Neural progenitor cell (in vitro differentiated cells): Measurements from ENCODE around the gene OPCML. TPM values are rescaled to one million over a fixed set of nuclear protein-coding genes. Genes with fewer than 3 reads are reported as not detected.

ENCODE experiments used
- DNase-seq: peaks from one replicate; pipeline ENCODE4 v3.0.0-alpha.2; 2016; ENCODE audit warnings: low spot score
- H2AFZ ChIP-seq: fragments of 200-600 bp; sonication (generic); replicated peaks from 2 replicates; pipeline ENCODE4 v1.6.1; 2016; ENCODE audit warnings: antibody characterized with exemption
- H3F3A ChIP-seq: fragments of 200-600 bp; sonication (generic); 2 replicates; pipeline ENCODE4 v1.6.1; 2016; ENCODE audit warnings: antibody characterized with exemption, low read depth
- H3K27ac ChIP-seq: fragments of 200-600 bp; sonication (generic); 2 replicates; pipeline ENCODE4 v1.5.1; 2016; ENCODE audit warnings: mild to moderate bottlenecking
- H3K27me3 ChIP-seq: fragments of 200-600 bp; sonication (generic); 2 replicates; pipeline ENCODE4 v1.6.1; 2016; ENCODE audit warnings: mild to moderate bottlenecking, moderate library complexity
- H3K36me3 ChIP-seq: fragments of 200-600 bp; sonication (generic); 2 replicates; pipeline ENCODE4 v1.5.1; 2016
- H3K4me1 ChIP-seq: fragments of 200-600 bp; sonication (generic); 2 replicates; pipeline ENCODE4 v1.6.1; 2016; ENCODE audit warnings: mixed run types
- H3K4me2 ChIP-seq: fragments of 200-600 bp; sonication (generic); 2 replicates; pipeline ENCODE4 v1.6.1; 2016
- H3K4me3 ChIP-seq: fragments of 200-600 bp; sonication (generic); 2 replicates; pipeline ENCODE4 v1.5.1; 2016
- H3K79me2 ChIP-seq: fragments of 200-600 bp; sonication (generic); 2 replicates; pipeline ENCODE4 v1.6.1; 2016; ENCODE audit warnings: low read depth
- H3K9ac ChIP-seq: fragments of 200-600 bp; sonication (generic); 2 replicates; pipeline ENCODE4 v1.6.1; 2016
- H3K9me3 ChIP-seq: fragments of 200-600 bp; sonication (generic); 2 replicates; pipeline ENCODE4 v1.5.1; 2016; ENCODE audit warnings: low read depth
- H4K20me1 ChIP-seq: fragments of 200-600 bp; sonication (generic); 2 replicates; pipeline ENCODE4 v1.6.1; 2016; ENCODE audit warnings: low read depth
- H3K27ac Mint-ChIP-seq: 3 replicates; pipeline ENCODE4 v1.8.0; 2021; ENCODE audit warnings: mixed read lengths
- H3K27me3 Mint-ChIP-seq: 2 replicates; pipeline ENCODE4 v1.8.0; 2022; ENCODE audit warnings: low read depth, mild to moderate bottlenecking, inconsistent platforms, moderate library complexity, mixed read lengths; ENCODE audit not compliant: insufficient read depth
- H3K36me3 Mint-ChIP-seq: 3 replicates; pipeline ENCODE4 v1.8.0; 2021; ENCODE audit warnings: mixed read lengths
- H3K4me1 Mint-ChIP-seq: 3 replicates; pipeline ENCODE4 v1.8.0; 2021; ENCODE audit warnings: mixed read lengths
- H3K4me3 Mint-ChIP-seq: 3 replicates; pipeline ENCODE4 v1.8.0; 2021; ENCODE audit warnings: mild to moderate bottlenecking, moderate library complexity, mixed read lengths
- H3K9me3 Mint-ChIP-seq: 3 replicates; pipeline ENCODE4 v1.8.0; 2020; ENCODE audit warnings: mixed read lengths
- EZH2 ChIP-seq: fragments of 200-600 bp; sonication (generic); IDR thresholded peaks from 2 replicates; pipeline ENCODE4 v1.6.1; 2017; ENCODE audit warnings: antibody characterized with exemption, mild to moderate bottlenecking, moderate library complexity
- EZH2phosphoT487 ChIP-seq: fragments of 200-600 bp; sonication (generic); IDR thresholded peaks from 2 replicates; pipeline ENCODE4 v1.6.1; 2017; ENCODE audit warnings: antibody characterized with exemption
- total RNA-seq: library from RNA; depleted of rRNA; stranded (reverse); fragments of >200 nt; gene quantifications from 2 replicates; pipeline ENCODE4 v1.2.3, GENCODE V29; 2015; ENCODE audit warnings: low replicate concordance
- TF ChIP-seq, protein P1 (sequence below): fragments of 200-600 bp; sonication (generic); IDR thresholded peaks from 2 replicates; pipeline ENCODE4 v1.5.1; 2017; ENCODE audit warnings: antibody characterized with exemption, mild to moderate bottlenecking

The OPCML gene
- total RNA-seq, 1 donor from 2014 or later: 0.02 TPM

DNA sequence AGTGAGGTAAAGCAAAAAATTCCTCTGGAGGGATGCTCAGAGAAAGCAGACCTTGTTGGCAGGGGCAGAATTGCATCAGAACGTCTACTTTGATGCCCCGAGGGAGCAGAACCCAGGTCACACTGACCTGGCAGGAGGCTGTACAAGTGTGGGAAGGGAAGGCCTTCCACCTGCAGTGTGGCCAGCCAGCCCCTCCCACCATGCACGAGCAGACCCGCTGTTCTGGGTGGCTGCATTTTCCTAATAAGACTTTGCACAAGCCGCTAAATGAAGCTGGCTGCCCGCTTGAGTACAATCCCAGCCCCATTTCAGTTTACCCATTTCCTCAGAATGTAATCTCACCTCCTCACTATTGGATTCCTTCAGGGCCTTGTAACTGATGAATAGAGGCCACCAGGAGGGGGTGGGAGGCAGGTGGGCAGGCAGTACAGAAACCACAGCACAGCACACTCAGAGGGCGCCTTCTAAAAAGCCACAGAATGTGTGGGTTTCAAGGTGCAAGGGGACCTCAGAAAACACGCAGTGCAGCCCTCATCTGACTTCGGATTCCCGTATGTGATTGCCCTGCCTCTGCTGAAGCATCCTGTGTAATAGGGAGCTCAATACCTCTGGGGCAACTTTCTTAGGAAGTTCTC lies 316.6 kb downstream of the OPCML start:
- TF ChIP-seq, protein P1, sequence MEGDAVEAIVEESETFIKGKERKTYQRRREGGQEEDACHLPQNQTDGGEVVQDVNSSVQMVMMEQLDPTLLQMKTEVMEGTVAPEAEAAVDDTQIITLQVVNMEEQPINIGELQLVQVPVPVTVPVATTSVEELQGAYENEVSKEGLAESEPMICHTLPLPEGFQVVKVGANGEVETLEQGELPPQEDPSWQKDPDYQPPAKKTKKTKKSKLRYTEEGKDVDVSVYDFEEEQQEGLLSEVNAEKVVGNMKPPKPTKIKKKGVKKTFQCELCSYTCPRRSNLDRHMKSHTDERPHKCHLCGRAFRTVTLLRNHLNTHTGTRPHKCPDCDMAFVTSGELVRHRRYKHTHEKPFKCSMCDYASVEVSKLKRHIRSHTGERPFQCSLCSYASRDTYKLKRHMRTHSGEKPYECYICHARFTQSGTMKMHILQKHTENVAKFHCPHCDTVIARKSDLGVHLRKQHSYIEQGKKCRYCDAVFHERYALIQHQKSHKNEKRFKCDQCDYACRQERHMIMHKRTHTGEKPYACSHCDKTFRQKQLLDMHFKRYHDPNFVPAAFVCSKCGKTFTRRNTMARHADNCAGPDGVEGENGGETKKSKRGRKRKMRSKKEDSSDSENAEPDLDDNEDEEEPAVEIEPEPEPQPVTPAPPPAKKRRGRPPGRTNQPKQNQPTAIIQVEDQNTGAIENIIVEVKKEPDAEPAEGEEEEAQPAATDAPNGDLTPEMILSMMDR: no peak
- no peak for TF ChIP-seq EZH2
- TF ChIP-seq EZH2phosphoT487: no peak
- Histone ChIP-seq H3F3A (no peaks in the 10 kb centered on the region), H3K27me3 (no peaks in the 10 kb centered on the region), H3K9me3 (no peaks in the 10 kb centered on the region), H3K9ac (no peak overlapping the region), H3K4me3 (no peak overlapping the region), H3K79me2 (no peaks in the 10 kb centered on the region), H3K4me1 (peaks cover 11% of the 10 kb centered on the region), H3K27ac (no peak overlapping the region), H3K36me3 (no peaks in the 10 kb centered on the region), H4K20me1 (no peaks in the 10 kb centered on the region), H3K4me2 (peak overlapping the region; percentile 32), H2AFZ (no peak overlapping the region)
- Mint-ChIP-seq H3K27ac (no peak overlapping the region), H3K4me3 (no peak overlapping the region), H3K9me3 (no peaks in the 10 kb centered on the region), H3K4me1 (peaks cover 13% of the 10 kb centered on the region), H3K27me3 (no peaks in the 10 kb centered on the region), H3K36me3 (no peaks in the 10 kb centered on the region)
- DNase-seq: peak; percentile 54

DNA sequence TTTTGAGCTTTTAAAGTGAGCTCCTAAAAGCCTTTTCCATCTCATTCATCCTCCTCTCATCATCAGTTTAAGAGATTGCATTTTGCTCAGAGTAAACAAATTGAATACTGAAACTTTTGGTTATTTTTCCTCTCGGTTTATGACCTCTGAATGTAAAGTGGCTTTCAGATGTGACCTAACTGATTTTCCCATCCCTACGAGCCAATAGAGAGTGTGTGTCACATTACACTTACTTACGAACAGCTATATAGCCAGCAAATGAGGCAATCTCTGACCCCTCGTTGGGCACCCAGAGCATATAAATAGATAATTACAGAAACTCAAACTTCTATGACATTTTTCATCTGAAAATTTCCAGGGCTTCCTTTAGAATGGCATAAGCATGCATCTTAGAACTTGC lies 317.7 kb downstream of the OPCML start:
- DNase-seq: no peak
- H3K9me3 ChIP-seq: no peaks in the 10 kb centered on the region
- H3K36me3 Mint-ChIP-seq: no peaks in the 10 kb centered on the region
- no peak overlapping the region for H3K4me3 ChIP-seq
- H3K4me2 ChIP-seq: no peak overlapping the region
- H3K9ac ChIP-seq: no peak overlapping the region
- H3K36me3 ChIP-seq: no peaks in the 10 kb centered on the region
- no peaks in the 10 kb centered on the region for H4K20me1 ChIP-seq
- no peaks in the 10 kb centered on the region for H3K27me3 Mint-ChIP-seq
- H3K79me2 ChIP-seq: no peaks in the 10 kb centered on the region
- no peaks in the 10 kb centered on the region for H3F3A ChIP-seq
- peaks cover 13% of the 10 kb centered on the region for H3K4me1 Mint-ChIP-seq
- H3K4me3 Mint-ChIP-seq: no peak overlapping the region
- no peak for TF ChIP-seq EZH2
- TF ChIP-seq, protein P1: no peak
- TF ChIP-seq EZH2phosphoT487: no peak
- H3K4me1 ChIP-seq: peaks cover 11% of the 10 kb centered on the region
- H3K27ac ChIP-seq: no peak overlapping the region
- H3K27ac Mint-ChIP-seq: no peak overlapping the region
- H2AFZ ChIP-seq: no peak overlapping the region
- H3K27me3 ChIP-seq: no peaks in the 10 kb centered on the region
- H3K9me3 Mint-ChIP-seq: no peaks in the 10 kb centered on the region

DNA sequence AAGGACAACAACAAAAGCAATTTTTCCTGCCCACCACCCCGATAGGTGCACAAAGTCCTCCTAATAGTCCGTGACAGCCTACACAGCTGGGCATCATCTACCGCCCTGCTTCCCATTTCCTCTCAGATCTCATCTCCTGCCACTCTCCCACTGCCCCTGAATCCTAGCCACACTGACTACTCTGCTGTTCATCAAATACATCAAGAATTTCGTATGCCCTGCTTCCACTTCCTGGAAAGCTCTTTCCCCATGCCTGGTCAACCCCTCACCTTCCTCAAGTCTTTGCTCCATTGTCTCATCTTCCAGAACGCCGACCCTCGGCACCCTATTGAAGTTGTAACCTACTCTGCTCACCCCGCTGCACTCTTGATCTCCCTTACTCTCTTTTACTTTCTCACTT lies 320.1 kb downstream of the OPCML start:
- H3K4me3 ChIP-seq: no peak overlapping the region
- H3K9me3 ChIP-seq: no peaks in the 10 kb centered on the region
- Mint-ChIP-seq H3K4me3 (no peak overlapping the region), H3K27ac (no peak overlapping the region), H3K9me3 (no peaks in the 10 kb centered on the region), H3K4me1 (peaks cover 13% of the 10 kb centered on the region), H3K27me3 (no peaks in the 10 kb centered on the region), H3K36me3 (no peaks in the 10 kb centered on the region)
- no peaks in the 10 kb centered on the region for H3F3A ChIP-seq
- H3K4me1 ChIP-seq: peaks cover 11% of the 10 kb centered on the region
- H4K20me1 ChIP-seq: no peaks in the 10 kb centered on the region
- no peak for DNase-seq
- no peak overlapping the region for H3K4me2 ChIP-seq
- H3K27ac ChIP-seq: no peak overlapping the region
- H3K36me3 ChIP-seq: no peaks in the 10 kb centered on the region
- no peak overlapping the region for H3K9ac ChIP-seq
- no peak overlapping the region for H2AFZ ChIP-seq
- TF ChIP-seq EZH2 (no peak), EZH2phosphoT487 (no peak)
- TF ChIP-seq, protein P1: no peak
- no peaks in the 10 kb centered on the region for H3K27me3 ChIP-seq
- no peaks in the 10 kb centered on the region for H3K79me2 ChIP-seq
